A549 (cell line): Measurements from ENCODE around the gene LRRIQ4. TPM values are rescaled to one million over a fixed set of nuclear protein-coding genes. Genes with fewer than 3 reads are reported as not detected.

ENCODE experiments used
- ATAC-seq, 2 experiments: fragments of 200-7000 bp in 1 of 2; fragments of >200 bp in 1 of 2; cut with Nextera tagmentation in 1 of 2; cut with Tn5 transposase in 1 of 2; 3 replicates each; pipeline versions ENCODE4 v1.8.0 to v1.9.1; 2018 to 2020; ENCODE audit warnings: mild to moderate bottlenecking in 1 of 2, moderate library complexity in 1 of 2
- CTCF ChIA-PET: fragments of 300-600 bp; sonication (Branson Sonifier 250); formaldehyde crosslinking; extraction: SDS; loops from one replicate; lab custom pipeline; 2021; ENCODE audit warnings: antibody characterized with exemption, inconsistent platforms; lab: Yijun Ruan, JAX
- POLR2A ChIA-PET: fragments of 350-600 bp; formaldehyde crosslinking; extraction: SDS; loops from one replicate; lab custom pipeline; 2021; ENCODE audit warnings: antibody characterized with exemption, inconsistent platforms; lab: Yijun Ruan, JAX
- DNase-seq, 2 experiments: peaks; one replicate each; pipeline versions ENCODE4 v3.0.0 to v3.0.0-alpha.2; 2011 to 2016; ENCODE audit warnings: low read depth in 1 of 2, low spot score in 1 of 2
- FAIRE-seq: peaks from 2 replicates; lab custom pipeline; 2011; peaks lifted over from hg19 to GRCh38; lab: Jason Lieb, UNC
- H3K27ac ChIP-seq, 2 experiments: fragments of >200 bp; sonication (Bioruptor Twin); formaldehyde crosslinking; 3 replicates each; pipeline ENCODE4 v1.5.1; 2016 to 2017
- H3K4me1 ChIP-seq: fragments of >200 bp; sonication (Bioruptor Twin); formaldehyde crosslinking; 3 replicates; pipeline ENCODE4 v1.6.1; 2016
- H3K4me2 ChIP-seq: fragments of >200 bp; sonication (Bioruptor Twin); formaldehyde crosslinking; 3 replicates; pipeline ENCODE4 v1.6.1; 2016
- H3K4me3 ChIP-seq: fragments of >200 bp; sonication (Bioruptor Twin); formaldehyde crosslinking; 3 replicates; pipeline ENCODE4 v1.5.1; 2016
- H3K9me3 ChIP-seq: fragments of >200 bp; sonication (Bioruptor Twin); formaldehyde crosslinking; 3 replicates; pipeline ENCODE4 v1.6.1; 2016
- BHLHE40 ChIP-seq: IDR thresholded peaks from 2 replicates; pipeline ENCODE4 v1.6.1; 2012; ENCODE audit warnings: low read depth, low read length, inconsistent platforms
- EP300 ChIP-seq, 2 experiments: fragments of >200 bp; sonication (Bioruptor Twin); formaldehyde crosslinking; IDR thresholded peaks; 2 replicates in 1 of 2; 3 replicates in 1 of 2; pipeline ENCODE4 v1.6.1; 2016 to 2017
- FOSL2 ChIP-seq, 2 experiments: fragments of 450-650 bp in 1 of 2; fragments of >200 bp in 1 of 2; sonication (Bioruptor Twin) in 1 of 2; formaldehyde crosslinking; IDR thresholded peaks; 2 replicates each; pipeline versions ENCODE4 v1.5.0 to v1.6.1; 2016 to 2020; ENCODE audit warnings: mild to moderate bottlenecking in 1 of 2, moderate library complexity in 1 of 2
- GATA3 ChIP-seq: IDR thresholded peaks from 2 replicates; pipeline ENCODE4 v1.6.1; 2012; ENCODE audit warnings: borderline replicate concordance
- HEYL ChIP-seq: fragments of 250-450 bp; sonication (Bioruptor Pico); IDR thresholded peaks from 2 replicates; pipeline ENCODE4 v1.8.0; 2021; ENCODE audit warnings: mild to moderate bottlenecking, moderate library complexity
- HOXB5 ChIP-seq: fragments of 250-450 bp; sonication (Bioruptor Pico); IDR thresholded peaks from 2 replicates; pipeline ENCODE4 v1.5.0; 2020; ENCODE audit warnings: mild to moderate bottlenecking, moderate library complexity
- KDM5A ChIP-seq: fragments of 200-600 bp; sonication (generic); IDR thresholded peaks from 2 replicates; pipeline ENCODE4 v1.6.1; 2016; ENCODE audit warnings: antibody characterized with exemption, mild to moderate bottlenecking
- MAFK ChIP-seq: fragments of 450-650 bp; IDR thresholded peaks from 2 replicates; pipeline ENCODE4 v1.6.1; 2014; ENCODE audit not compliant: partially characterized antibody
- NFE2L2 ChIP-seq: fragments of 150-350 bp; conservative IDR thresholded peaks from 2 replicates; pipeline ENCODE4 v1.6.1; 2014; ENCODE audit warnings: low read length
- NPAS2 ChIP-seq: fragments of 250-450 bp; sonication (Bioruptor Pico); IDR thresholded peaks from 2 replicates; pipeline ENCODE4 v1.8.0; 2022; ENCODE audit warnings: mild to moderate bottlenecking, moderate library complexity, borderline replicate concordance
- NR3C1 ChIP-seq: fragments of >200 bp; sonication (Bioruptor Twin); formaldehyde crosslinking; IDR thresholded peaks from 3 replicates; pipeline ENCODE4 v1.6.1; 2017
- RAD21 ChIP-seq, 2 experiments: fragments of >200 bp in 1 of 2; sonication (Bioruptor Twin) in 1 of 2; formaldehyde crosslinking in 1 of 2; IDR thresholded peaks in 1 of 2; conservative IDR thresholded peaks in 1 of 2; 2 replicates in 1 of 2; 3 replicates in 1 of 2; pipeline ENCODE4 v1.6.1; 2012 to 2018; ENCODE audit warnings: inconsistent platforms in 1 of 2
- RARB ChIP-seq: fragments of 250-450 bp; sonication (Bioruptor Pico); IDR thresholded peaks from 2 replicates; pipeline ENCODE4 v1.8.0; 2021; ENCODE audit warnings: mild to moderate bottlenecking, moderate library complexity
- RCOR1 ChIP-seq: fragments of 150-350 bp; IDR thresholded peaks from 2 replicates; pipeline ENCODE4 v1.6.1; 2014; ENCODE audit warnings: antibody characterized with exemption, low read length, low read depth
- SREBF2 ChIP-seq: fragments of 450-650 bp; IDR thresholded peaks from 2 replicates; pipeline ENCODE4 v1.6.1; 2014; ENCODE audit warnings: mild to moderate bottlenecking, moderate library complexity
- TFCP2L1 ChIP-seq: fragments of 250-450 bp; sonication (Bioruptor Pico); IDR thresholded peaks from 2 replicates; pipeline ENCODE4 v1.5.0; 2021; ENCODE audit warnings: mild to moderate bottlenecking
- ZFP36 ChIP-seq: fragments of 450-650 bp; IDR thresholded peaks from 2 replicates; pipeline ENCODE4 v1.6.1; 2014; ENCODE audit warnings: borderline replicate concordance; ENCODE audit not compliant: partially characterized antibody
- WGBS: methylation state at CpG from one replicate; pipeline ENCODE4 v1.1.6; 2017; ENCODE audit errors: missing lambda C conversion rate; 5-methylcytosine and 5-hydroxymethylcytosine counted together
- polyA plus RNA-seq, 4 experiments: library from polyadenylated mRNA; depleted of rRNA in 3 of 4; stranded (reverse); fragments of >200 nt; fragmentation: RNase III in 1 of 4; extraction: RNeasy Plus Mini Kit Qiagen cat#74134 plus additional on column Dnase treatment in 1 of 4; gene quantifications; 2 replicates in 3 of 4; 3 replicates in 1 of 4; pipeline ENCODE4 v1.2.3, GENCODE V29; 2011 to 2017
- TF ChIP-seq, protein P1 (sequence below): IDR thresholded peaks from 2 replicates; pipeline ENCODE4 v1.6.1; 2012
- TF ChIP-seq, protein P2 (sequence below): fragments of 200-600 bp; sonication (generic); IDR thresholded peaks from 2 replicates; pipeline ENCODE4 v1.6.1; 2016; ENCODE audit warnings: antibody characterized with exemption, mild to moderate bottlenecking, moderate library complexity
- TF ChIP-seq, protein P3 (sequence below): IDR thresholded peaks from 2 replicates; pipeline ENCODE4 v1.6.1; 2012; ENCODE audit warnings: low read depth, borderline replicate concordance
- TF ChIP-seq, protein P4 (sequence below): fragments of >200 bp; sonication (Bioruptor Twin); formaldehyde crosslinking; IDR thresholded peaks from 3 replicates; pipeline ENCODE4 v1.6.1; 2016

LRRIQ4 gene
- polyA plus RNA-seq, 2 of the 4 experiments (the other 2 are of a cell fraction), result not detected

DNA sequence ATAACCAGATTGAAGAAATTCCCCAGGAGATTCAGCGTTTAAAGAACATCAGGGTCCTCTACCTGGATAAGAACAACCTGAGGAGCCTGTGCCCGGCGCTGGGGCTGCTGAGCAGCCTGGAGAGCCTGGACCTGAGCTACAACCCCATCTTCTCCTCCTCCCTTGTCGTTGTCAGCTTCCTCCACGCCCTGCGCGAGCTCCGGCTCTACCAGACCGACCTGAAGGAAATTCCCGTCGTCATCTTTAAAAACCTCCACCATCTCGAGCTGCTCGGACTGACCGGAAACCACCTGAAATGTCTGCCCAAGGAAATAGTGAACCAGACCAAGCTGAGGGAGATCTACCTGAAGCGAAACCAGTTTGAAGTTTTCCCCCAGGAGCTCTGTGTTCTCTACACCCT, 9.4 kb downstream of the LRRIQ4 start:
- ChIA-PET CTCF (interaction anchor here (0.6 to 1.3 kb wide), 3 partner anchors 40 to 713 kb away, joined by 3 to 4 read pairs (median 3); no protein-coding TSS in a partner anchor), POLR2A (interaction anchor here (1.0 kb wide), 1 partner anchor 49 kb away, joined by 3 read pairs; the partner anchor contains the start of gene MYNN)
- Histone ChIP-seq H3K4me1 (no peaks in the 10 kb centered on the region), H3K27ac (no peak overlapping the region), H3K4me2 (peak overlapping the region; percentile 96), H3K9me3 (no peaks in the 10 kb centered on the region), H3K4me3 (peak overlapping the region; percentile 52)
- FAIRE-seq (no peak), DNase-seq (peak in 1 of 2 experiments; percentile 23), ATAC-seq (peak; percentile 59 to 72; a peak in 5 of 6 replicates)
- WGBS, result 2% methylated on average over 15 of the region's 15 CpGs
- TF ChIP-seq MAFK (no peak), ZFP36 (peak; percentile 2), RAD21 (conservative IDR thresholded peaks at IDR 0.05 in 1 of 2, IDR thresholded peaks at IDR 0.05 in 1 of 2) (no peak)

DNA sequence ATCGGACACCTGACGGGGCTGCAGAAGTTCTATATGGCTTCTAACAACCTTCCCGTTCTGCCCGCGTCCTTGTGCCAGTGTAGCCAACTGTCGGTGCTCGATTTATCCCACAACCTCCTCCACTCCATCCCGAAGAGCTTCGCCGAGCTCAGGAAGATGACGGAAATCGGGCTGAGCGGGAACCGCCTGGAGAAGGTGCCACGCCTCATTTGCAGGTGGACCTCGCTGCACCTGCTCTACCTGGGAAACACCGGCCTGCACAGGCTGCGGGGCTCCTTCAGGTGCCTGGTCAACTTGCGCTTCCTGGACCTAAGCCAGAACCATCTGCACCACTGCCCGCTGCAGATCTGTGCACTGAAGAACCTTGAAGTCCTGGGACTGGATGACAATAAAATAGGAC, 9.9 kb downstream of the LRRIQ4 start:
- ATAC-seq, result peak; percentile 60 to 68
- no peak for TF ChIP-seq KDM5A
- no peak for TF ChIP-seq TFCP2L1 (CRISPR knock-in tag)
- TF ChIP-seq HEYL (CRISPR knock-in tag), result no peak
- TF ChIP-seq, protein P1, sequence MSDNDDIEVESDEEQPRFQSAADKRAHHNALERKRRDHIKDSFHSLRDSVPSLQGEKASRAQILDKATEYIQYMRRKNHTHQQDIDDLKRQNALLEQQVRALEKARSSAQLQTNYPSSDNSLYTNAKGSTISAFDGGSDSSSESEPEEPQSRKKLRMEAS, result no peak
- TF ChIP-seq FOSL2 (IDR thresholded peaks at IDR 0.05), result no peak
- TF ChIP-seq FOSL2 (CRISPR knock-in tag; IDR thresholded peaks at IDR 0.05), result no peak
- TF ChIP-seq, all 56 proteins: peak for 0
- no peak overlapping the region for H3K27ac ChIP-seq
- FAIRE-seq (no peak), DNase-seq (no peak)
- H3K4me3 ChIP-seq, result peak overlapping the region; percentile 52
- H3K9me3 ChIP-seq, result no peaks in the 10 kb centered on the region
- ChIA-PET POLR2A (interaction anchor here (1.0 kb wide), 1 partner anchor 50 kb away, joined by 3 read pairs; the partner anchor contains the start of gene MYNN), CTCF (interaction anchor here (0.6 to 1.3 kb wide), 3 partner anchors 40 to 713 kb away, joined by 3 to 4 read pairs (median 3); no protein-coding TSS in a partner anchor)
- H3K4me1 ChIP-seq, result no peaks in the 10 kb centered on the region
- peak overlapping the region; percentile 96 for H3K4me2 ChIP-seq
- WGBS, result 2% methylated on average over 18 of the region's 20 CpGs

DNA sequence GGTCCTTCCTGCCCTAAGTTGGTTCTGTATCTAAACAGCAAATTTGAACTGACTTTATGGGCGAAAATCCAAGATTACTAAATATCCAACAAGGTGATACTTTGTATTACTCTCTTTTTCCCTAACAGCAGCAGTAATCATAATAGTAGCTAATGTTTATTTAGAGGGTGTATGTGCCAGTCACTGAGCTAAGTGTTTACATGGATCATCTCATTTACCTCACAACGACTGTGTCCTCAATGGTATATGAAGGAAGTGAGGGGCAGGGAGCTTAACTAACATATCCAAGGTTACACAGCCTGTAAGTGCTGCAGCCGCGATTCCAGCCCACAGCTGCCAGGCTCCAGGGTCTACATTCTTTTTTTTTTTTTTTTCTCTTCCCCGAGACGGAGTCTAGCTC, 10.3 kb downstream of the LRRIQ4 start:
- FAIRE-seq (no peak), ATAC-seq (peak in 1 of 2 experiments; percentile 28; a peak in 3 of 6 replicates), DNase-seq (no peak)
- H3K9me3 ChIP-seq, result no peaks in the 10 kb centered on the region
- no peak overlapping the region for H3K27ac ChIP-seq
- TF ChIP-seq BHLHE40 (no peak), NFE2L2 (no peak), RCOR1 (no peak), NPAS2 (CRISPR knock-in tag) (no peak), HOXB5 (CRISPR knock-in tag) (no peak), MAFK (no peak), EP300 (IDR thresholded peaks at IDR 0.05) (no peak), RARB (CRISPR knock-in tag) (no peak), SREBF2 (no peak), GATA3 (no peak), FOSL2 (IDR thresholded peaks at IDR 0.05) (no peak), FOSL2 (CRISPR knock-in tag; IDR thresholded peaks at IDR 0.05) (no peak), TFCP2L1 (CRISPR knock-in tag) (no peak), NR3C1 (no peak)
- TF ChIP-seq, protein P2, sequence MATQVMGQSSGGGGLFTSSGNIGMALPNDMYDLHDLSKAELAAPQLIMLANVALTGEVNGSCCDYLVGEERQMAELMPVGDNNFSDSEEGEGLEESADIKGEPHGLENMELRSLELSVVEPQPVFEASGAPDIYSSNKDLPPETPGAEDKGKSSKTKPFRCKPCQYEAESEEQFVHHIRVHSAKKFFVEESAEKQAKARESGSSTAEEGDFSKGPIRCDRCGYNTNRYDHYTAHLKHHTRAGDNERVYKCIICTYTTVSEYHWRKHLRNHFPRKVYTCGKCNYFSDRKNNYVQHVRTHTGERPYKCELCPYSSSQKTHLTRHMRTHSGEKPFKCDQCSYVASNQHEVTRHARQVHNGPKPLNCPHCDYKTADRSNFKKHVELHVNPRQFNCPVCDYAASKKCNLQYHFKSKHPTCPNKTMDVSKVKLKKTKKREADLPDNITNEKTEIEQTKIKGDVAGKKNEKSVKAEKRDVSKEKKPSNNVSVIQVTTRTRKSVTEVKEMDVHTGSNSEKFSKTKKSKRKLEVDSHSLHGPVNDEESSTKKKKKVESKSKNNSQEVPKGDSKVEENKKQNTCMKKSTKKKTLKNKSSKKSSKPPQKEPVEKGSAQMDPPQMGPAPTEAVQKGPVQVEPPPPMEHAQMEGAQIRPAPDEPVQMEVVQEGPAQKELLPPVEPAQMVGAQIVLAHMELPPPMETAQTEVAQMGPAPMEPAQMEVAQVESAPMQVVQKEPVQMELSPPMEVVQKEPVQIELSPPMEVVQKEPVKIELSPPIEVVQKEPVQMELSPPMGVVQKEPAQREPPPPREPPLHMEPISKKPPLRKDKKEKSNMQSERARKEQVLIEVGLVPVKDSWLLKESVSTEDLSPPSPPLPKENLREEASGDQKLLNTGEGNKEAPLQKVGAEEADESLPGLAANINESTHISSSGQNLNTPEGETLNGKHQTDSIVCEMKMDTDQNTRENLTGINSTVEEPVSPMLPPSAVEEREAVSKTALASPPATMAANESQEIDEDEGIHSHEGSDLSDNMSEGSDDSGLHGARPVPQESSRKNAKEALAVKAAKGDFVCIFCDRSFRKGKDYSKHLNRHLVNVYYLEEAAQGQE, result no peak
- TF ChIP-seq, protein P3, sequence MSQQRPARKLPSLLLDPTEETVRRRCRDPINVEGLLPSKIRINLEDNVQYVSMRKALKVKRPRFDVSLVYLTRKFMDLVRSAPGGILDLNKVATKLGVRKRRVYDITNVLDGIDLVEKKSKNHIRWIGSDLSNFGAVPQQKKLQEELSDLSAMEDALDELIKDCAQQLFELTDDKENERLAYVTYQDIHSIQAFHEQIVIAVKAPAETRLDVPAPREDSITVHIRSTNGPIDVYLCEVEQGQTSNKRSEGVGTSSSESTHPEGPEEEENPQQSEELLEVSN, result no peak
- TF ChIP-seq, protein P4, sequence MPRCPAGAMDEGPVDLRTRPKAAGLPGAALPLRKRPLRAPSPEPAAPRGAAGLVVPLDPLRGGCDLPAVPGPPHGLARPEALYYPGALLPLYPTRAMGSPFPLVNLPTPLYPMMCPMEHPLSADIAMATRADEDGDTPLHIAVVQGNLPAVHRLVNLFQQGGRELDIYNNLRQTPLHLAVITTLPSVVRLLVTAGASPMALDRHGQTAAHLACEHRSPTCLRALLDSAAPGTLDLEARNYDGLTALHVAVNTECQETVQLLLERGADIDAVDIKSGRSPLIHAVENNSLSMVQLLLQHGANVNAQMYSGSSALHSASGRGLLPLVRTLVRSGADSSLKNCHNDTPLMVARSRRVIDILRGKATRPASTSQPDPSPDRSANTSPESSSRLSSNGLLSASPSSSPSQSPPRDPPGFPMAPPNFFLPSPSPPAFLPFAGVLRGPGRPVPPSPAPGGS, result no peak
- TF ChIP-seq, all 56 proteins: peak for 0
- H3K4me1 ChIP-seq, result no peaks in the 10 kb centered on the region
- peak overlapping the region; percentile 96 for H3K4me2 ChIP-seq
- H3K4me3 ChIP-seq, result peak overlapping the region; percentile 52
- WGBS, result 28% methylated on average over 6 of the region's 6 CpGs
- ChIA-PET CTCF (no interaction called here), POLR2A (interaction anchor here (1.0 kb wide), 1 partner anchor 50 kb away, joined by 3 read pairs; the partner anchor contains the start of gene MYNN)
